ENCODE data around the gene CUBN. TPM values are rescaled to one million over a fixed set of nuclear protein-coding genes. Genes with fewer than 3 reads are reported as not detected.

The CUBN gene
- total RNA-seq = under 1 TPM; 0.80 to 0.81 TPM

- Mint-ChIP-seq H3K27ac (no peak within 1 kb of the TSS), H3K9me3 (no peaks in the 10 kb centered on the region), H3K4me1 (peaks cover 10% of the 10 kb centered on the region), H3K4me3 (no peak within 1 kb of the TSS), H3K36me3 (ENCODE audit: low read depth) (no peaks in the 10 kb centered on the region), H3K27me3 (peaks cover 2% of the 10 kb centered on the region)
- CTCF ChIA-PET = no interaction called here
- POLR2A ChIA-PET = no interaction called here
- no peak for DNase-seq
Measured at GRCh38 chr10:17129741-17130140, at the start of gene CUBN. TSS of gene CUBN (minus strand) at chr10:17129811. CDS start at chr10:17129765, 46 bp downstream.

- ChIA-PET CTCF (interaction anchor here (1.0 kb wide), 1 partner anchor 22 kb away, joined by 3 read pairs; the partner anchor contains the start of gene TRDMT1), POLR2A (no interaction called here)
- Mint-ChIP-seq H3K27me3 (no peaks in the 10 kb centered on the region), H3K9me3 (no peaks in the 10 kb centered on the region), H3K27ac (no peak overlapping the region), H3K36me3 (ENCODE audit: low read depth) (peaks cover 2% of the 10 kb centered on the region), H3K4me1 (peaks cover 7% of the 10 kb centered on the region), H3K4me3 (no peak overlapping the region)
- no peak for DNase-seq
Measured at GRCh38 chr10:17179002-17179401, 49.4 kb upstream of the CUBN start.

- CTCF ChIA-PET = no interaction called here
Measured at GRCh38 chr10:17178006-17178405, 48.4 kb upstream of the CUBN start.

GRCh38 chr10:17177014-17177413 is 47.4 kb upstream of the CUBN start:
- H3K4me1 Mint-ChIP-seq = peaks cover 7% of the 10 kb centered on the region
- CTCF ChIA-PET = no interaction called here

More at GRCh38 chr10:17178006-17178405, 48.4 kb upstream of the CUBN start:
- peaks cover 4% of the 10 kb centered on the region for H3K36me3 Mint-ChIP-seq (ENCODE audit: low read depth)
- H3K4me3 Mint-ChIP-seq = no peak overlapping the region
- peaks cover 7% of the 10 kb centered on the region for H3K4me1 Mint-ChIP-seq
- no peak for DNase-seq
- no peaks in the 10 kb centered on the region for H3K9me3 Mint-ChIP-seq
- no peak overlapping the region for H3K27ac Mint-ChIP-seq
- H3K27me3 Mint-ChIP-seq = no peaks in the 10 kb centered on the region
- POLR2A ChIA-PET = no interaction called here

GRCh38 chr10:17176091-17176490 is 46.5 kb upstream of the CUBN start:
- CTCF ChIA-PET = no interaction called here
- POLR2A ChIA-PET = no interaction called here
- H3K27ac Mint-ChIP-seq = no peak overlapping the region

More at GRCh38 chr10:17177014-17177413, 47.4 kb upstream of the CUBN start:
- Mint-ChIP-seq H3K4me3 (no peak overlapping the region), H3K27ac (no peak overlapping the region), H3K36me3 (ENCODE audit: low read depth) (peaks cover 3% of the 10 kb centered on the region), H3K9me3 (no peaks in the 10 kb centered on the region), H3K27me3 (no peaks in the 10 kb centered on the region)
- no peak for DNase-seq
- POLR2A ChIA-PET = no interaction called here

GRCh38 chr10:17175551-17175950 is 45.9 kb upstream of the CUBN start:
- H3K27me3 Mint-ChIP-seq = no peaks in the 10 kb centered on the region
- H3K27ac Mint-ChIP-seq = no peak overlapping the region
- no peak for DNase-seq
- no peak overlapping the region for H3K4me3 Mint-ChIP-seq
- POLR2A ChIA-PET = no interaction called here
- H3K36me3 Mint-ChIP-seq (ENCODE audit: low read depth) = peaks cover 7% of the 10 kb centered on the region
- H3K9me3 Mint-ChIP-seq = no peaks in the 10 kb centered on the region
- CTCF ChIA-PET = interaction anchor here (0.7 kb wide), 1 partner anchor 349 kb away, joined by 3 read pairs; no protein-coding TSS in a partner anchor
- peaks cover 7% of the 10 kb centered on the region for H3K4me1 Mint-ChIP-seq

More at GRCh38 chr10:17176091-17176490, 46.5 kb upstream of the CUBN start:
- H3K4me3 Mint-ChIP-seq = no peak overlapping the region
- no peaks in the 10 kb centered on the region for H3K9me3 Mint-ChIP-seq
- H3K27me3 Mint-ChIP-seq = no peaks in the 10 kb centered on the region
- peaks cover 7% of the 10 kb centered on the region for H3K4me1 Mint-ChIP-seq
- peaks cover 7% of the 10 kb centered on the region for H3K36me3 Mint-ChIP-seq (ENCODE audit: low read depth)
- no peak for DNase-seq

- Mint-ChIP-seq H3K4me1 (peaks cover 7% of the 10 kb centered on the region), H3K27ac (no peak overlapping the region), H3K4me3 (no peak overlapping the region), H3K36me3 (ENCODE audit: low read depth) (peaks cover 7% of the 10 kb centered on the region), H3K9me3 (no peaks in the 10 kb centered on the region), H3K27me3 (no peaks in the 10 kb centered on the region)
- ChIA-PET CTCF (no interaction called here), POLR2A (no interaction called here)
- DNase-seq = no peak
Measured at GRCh38 chr10:17174626-17175025, 45.0 kb upstream of the CUBN start.

GRCh38 chr10:17171141-17171641 is 41.6 kb upstream of the CUBN start:
- Mint-ChIP-seq H3K27me3 (no peaks in the 10 kb centered on the region), H3K36me3 (ENCODE audit: low read depth) (peaks cover 7% of the 10 kb centered on the region), H3K27ac (no peak overlapping the region), H3K4me1 (peaks cover 7% of the 10 kb centered on the region), H3K4me3 (no peak overlapping the region), H3K9me3 (no peaks in the 10 kb centered on the region)
- no peak for DNase-seq
- CTCF ChIA-PET = no interaction called here
- POLR2A ChIA-PET = interaction anchor here (1.1 kb wide), 1 partner anchor 58 kb away, joined by 3 read pairs; no protein-coding TSS in a partner anchor

- H3K4me3 Mint-ChIP-seq = no peak overlapping the region
- H3K27me3 Mint-ChIP-seq = no peaks in the 10 kb centered on the region
- H3K36me3 Mint-ChIP-seq (ENCODE audit: low read depth) = peaks cover 8% of the 10 kb centered on the region
- ChIA-PET POLR2A (interaction anchor here (1.1 kb wide), 1 partner anchor 59 kb away, joined by 3 read pairs; no protein-coding TSS in a partner anchor), CTCF (interaction anchor here (1.1 kb wide), 1 partner anchor 279 kb away, joined by 3 read pairs; no protein-coding TSS in a partner anchor)
- H3K4me1 Mint-ChIP-seq = no peaks in the 10 kb centered on the region
- H3K27ac Mint-ChIP-seq = no peak overlapping the region
- H3K9me3 Mint-ChIP-seq = no peaks in the 10 kb centered on the region
- no peak for DNase-seq
Measured at GRCh38 chr10:17169803-17170202, 40.2 kb upstream of the CUBN start.

GRCh38 chr10:17166699-17167098 is 37.1 kb upstream of the CUBN start:
- Mint-ChIP-seq H3K27ac (no peak overlapping the region), H3K4me3 (no peak overlapping the region), H3K4me1 (no peaks in the 10 kb centered on the region), H3K36me3 (ENCODE audit: low read depth) (peaks cover 8% of the 10 kb centered on the region), H3K27me3 (no peaks in the 10 kb centered on the region), H3K9me3 (peaks cover 8% of the 10 kb centered on the region)
- ChIA-PET CTCF (interaction anchor here (1.3 kb wide), 1 partner anchor 90 kb away, joined by 4 read pairs; no protein-coding TSS in a partner anchor), POLR2A (no interaction called here)
- no peak for DNase-seq

GRCh38 chr10:17162828-17163227 is 33.2 kb upstream of the CUBN start:
- no peak overlapping the region for H3K27ac Mint-ChIP-seq
- H3K9me3 Mint-ChIP-seq = peaks cover 8% of the 10 kb centered on the region
- POLR2A ChIA-PET = no interaction called here
- peaks cover 5% of the 10 kb centered on the region for H3K36me3 Mint-ChIP-seq (ENCODE audit: low read depth)
- peaks cover 2% of the 10 kb centered on the region for H3K4me1 Mint-ChIP-seq
- H3K27me3 Mint-ChIP-seq = no peaks in the 10 kb centered on the region
- DNase-seq = no peak
- H3K4me3 Mint-ChIP-seq = no peak overlapping the region
- CTCF ChIA-PET = no interaction called here

- Mint-ChIP-seq H3K4me3 (no peak overlapping the region), H3K27ac (no peak overlapping the region), H3K9me3 (peaks cover 8% of the 10 kb centered on the region), H3K4me1 (peaks cover 2% of the 10 kb centered on the region), H3K27me3 (no peaks in the 10 kb centered on the region), H3K36me3 (ENCODE audit: low read depth) (peaks cover 5% of the 10 kb centered on the region)
- no peak for DNase-seq
- POLR2A ChIA-PET = no interaction called here
- CTCF ChIA-PET = no interaction called here
Measured at GRCh38 chr10:17161775-17162174, 32.2 kb upstream of the CUBN start.

- CTCF ChIA-PET = no interaction called here
- Mint-ChIP-seq H3K4me3 (no peak overlapping the region), H3K36me3 (ENCODE audit: low read depth) (peaks cover 11% of the 10 kb centered on the region), H3K27ac (no peak overlapping the region), H3K4me1 (peaks cover 4% of the 10 kb centered on the region), H3K9me3 (no peaks in the 10 kb centered on the region), H3K27me3 (no peaks in the 10 kb centered on the region)
- POLR2A ChIA-PET = no interaction called here
- no peak for DNase-seq
Measured at GRCh38 chr10:17157024-17157423, 27.4 kb upstream of the CUBN start.

- Mint-ChIP-seq H3K36me3 (ENCODE audit: low read depth) (peaks cover 11% of the 10 kb centered on the region), H3K27me3 (no peaks in the 10 kb centered on the region), H3K9me3 (no peaks in the 10 kb centered on the region), H3K4me3 (no peak overlapping the region), H3K27ac (no peak overlapping the region), H3K4me1 (peaks cover 2% of the 10 kb centered on the region)
- POLR2A ChIA-PET = interaction anchor here (1.0 kb wide), 1 partner anchor 17 kb away, joined by 5 read pairs; no protein-coding TSS in a partner anchor
- no peak for DNase-seq
- CTCF ChIA-PET = interaction anchor here (0.5 kb wide), 1 partner anchor 314 kb away, joined by 3 read pairs; no protein-coding TSS in a partner anchor
Measured at GRCh38 chr10:17155826-17156225, 26.2 kb upstream of the CUBN start.
